K562 (cell line): ENCODE data around the gene CERS6.

Experiments
- CTCF ChIP-seq, 3 experiments: IDR thresholded peaks in 2 of 3; conservative IDR thresholded peaks in 1 of 3; 2 replicates each; pipeline ENCODE4 v1.5.1; 2011 to 2012; ENCODE audit warnings: low read length in 3 of 3, mild to moderate bottlenecking in 3 of 3, control low read depth in 2 of 3, improper control_type of control experiment in 1 of 3, inconsistent platforms in 1 of 3, low read depth in 1 of 3, mixed read lengths in 1 of 3, moderate library complexity in 1 of 3; ENCODE audit not compliant: insufficient read depth in 2 of 3
- JUNB ChIP-seq: fragments of 450-650 bp; formaldehyde crosslinking; conservative IDR thresholded peaks from 2 replicates; pipeline ENCODE4 v1.4.0; 2020; ENCODE audit warnings: mild to moderate bottlenecking
- NRF1 ChIP-seq, 2 experiments: fragments of 450-650 bp; IDR thresholded peaks in 1 of 2; conservative IDR thresholded peaks in 1 of 2; 2 replicates each; pipeline ENCODE4 v1.6.1; 2014; ENCODE audit warnings: mild to moderate bottlenecking in 2 of 2
- PHB2 ChIP-seq: fragments of 450-650 bp; IDR thresholded peaks from 2 replicates; pipeline ENCODE4 v1.6.1; 2017; ENCODE audit warnings: low read depth
- POLR2A ChIP-seq: fragments of 450-650 bp; conservative IDR thresholded peaks from 2 replicates; pipeline ENCODE4 v1.6.1; 2016
- RBM22 ChIP-seq: fragments of 200-400 bp; formaldehyde crosslinking; IDR thresholded peaks from 2 replicates; pipeline ENCODE4 v1.6.1; 2018; ENCODE audit warnings: low read length, low read depth; ENCODE audit not compliant: poor library complexity, severe bottlenecking
- ZC3H8 ChIP-seq: fragments of 450-650 bp; IDR thresholded peaks from 2 replicates; pipeline ENCODE4 v1.6.1; 2017

- no peak for TF ChIP-seq PHB2
- TF ChIP-seq RBM22 = no peak
- TF ChIP-seq CTCF (IDR thresholded peaks at IDR 0.05 in 2 of 3, conservative IDR thresholded peaks at IDR 0.05 in 1 of 3; ENCODE audit: insufficient read depth in 2 of 3, low read depth in 1 of 3, low read length in 3 of 3) = no peak
- TF ChIP-seq JUNB = no peak
- TF ChIP-seq ZC3H8 = no peak
- TF ChIP-seq POLR2A = no peak
- TF ChIP-seq NRF1 (conservative IDR thresholded peaks at IDR 0.05 in 1 of 2, IDR thresholded peaks at IDR 0.05 in 1 of 2) = no peak
These were observed 227.9 kb downstream of the CERS6 start for GRCh38 chr2:168683996-168684395.
